Esophagus squamous epithelium (tissue), 4 donors: Measurements from ENCODE around the gene CENPL.

ENCODE experiments used
- CTCF ChIP-seq, 6 experiments: fragments of 450-650 bp in 4 of 6; fragments of 200-600 bp in 2 of 6; sonication (generic) in 2 of 6; IDR thresholded peaks; one replicate each; pipeline ENCODE4 v1.5.1; 2016 to 2019; ENCODE audit warnings: antibody characterized with exemption in 6 of 6, mild to moderate bottlenecking in 4 of 6, moderate library complexity in 4 of 6
- POLR2A ChIP-seq, 4 donors: fragments of 450-650 bp; IDR thresholded peaks; one replicate each; pipeline ENCODE4 v1.6.1; 2017; ENCODE audit warnings: antibody characterized with exemption in 4 of 4, mild to moderate bottlenecking in 4 of 4, moderate library complexity in 3 of 4

- TF ChIP-seq CTCF (IDR thresholded peaks at IDR 0.05): no peak
- TF ChIP-seq POLR2A (IDR thresholded peaks at IDR 0.05): no peak
These were observed 39.6 kb upstream of the CENPL start for GRCh38 chr1:173864179-173864867.
